GM23338 (cell line): ENCODE data around the gene PAPOLB. TPM values are rescaled to one million over a fixed set of nuclear protein-coding genes. Genes with fewer than 3 reads are reported as not detected.

ENCODE experiments used
- ATAC-seq: fragments of 200-7000 bp; cut with Tn5 transposase; 3 replicates; pipeline ENCODE4 v1.9.1; 2020
- DNase-seq: peaks from one replicate; pipeline ENCODE4 v3.0.0-alpha.2; 2015; ENCODE audit warnings: low spot score
- H2AFZ ChIP-seq: fragments of 200-600 bp; sonication (generic); 2 replicates; pipeline ENCODE4 v1.8.0; 2016; ENCODE audit warnings: antibody characterized with exemption, mild to moderate bottlenecking, moderate library complexity
- H3F3A ChIP-seq: fragments of 200-600 bp; sonication (generic); replicated peaks from 2 replicates; pipeline ENCODE4 v1.8.0; 2017; ENCODE audit warnings: antibody characterized with exemption, mixed run types, low read depth
- H3K27ac ChIP-seq: fragments of 200-600 bp; sonication (generic); 2 replicates; pipeline ENCODE4 v1.6.1; 2016; ENCODE audit warnings: low read depth
- H3K27me3 ChIP-seq: fragments of 200-600 bp; sonication (generic); 2 replicates; pipeline ENCODE4 v1.8.0; 2016; ENCODE audit warnings: mild to moderate bottlenecking, mixed run types, moderate library complexity; ENCODE audit not compliant: insufficient read depth
- H3K36me3 ChIP-seq: fragments of 200-600 bp; sonication (generic); 2 replicates; pipeline ENCODE4 v1.8.0; 2016; ENCODE audit warnings: mild to moderate bottlenecking; ENCODE audit not compliant: insufficient read depth
- H3K4me1 ChIP-seq: fragments of 200-600 bp; sonication (generic); 2 replicates; pipeline ENCODE4 v1.8.0; 2016; ENCODE audit warnings: mild to moderate bottlenecking, moderate library complexity; ENCODE audit not compliant: insufficient read depth
- H3K4me2 ChIP-seq: fragments of 200-600 bp; sonication (generic); 2 replicates; pipeline ENCODE4 v1.7.1; 2017; ENCODE audit warnings: mixed run types
- H3K4me3 ChIP-seq: fragments of 200-600 bp; sonication (generic); 2 replicates; pipeline ENCODE4 v1.6.1; 2016; ENCODE audit warnings: mixed run types
- H3K79me2 ChIP-seq: fragments of 200-600 bp; sonication (generic); replicated peaks from 2 replicates; pipeline ENCODE4 v1.8.0; 2017; ENCODE audit warnings: mild to moderate bottlenecking; ENCODE audit not compliant: insufficient read depth
- H3K9me2 ChIP-seq: fragments of 200-600 bp; sonication (generic); 2 replicates; pipeline ENCODE4 v1.8.0; 2017; ENCODE audit not compliant: insufficient read depth
- H4K20me1 ChIP-seq: fragments of 200-600 bp; sonication (generic); replicated peaks from 2 replicates; pipeline ENCODE4 v1.8.0; 2017; ENCODE audit warnings: mild to moderate bottlenecking; ENCODE audit not compliant: insufficient read depth
- H3K27ac Mint-ChIP-seq: 2 replicates; pipeline ENCODE4 v1.8.0; 2020; ENCODE audit warnings: inconsistent platforms, mild to moderate bottlenecking, moderate library complexity, mixed read lengths
- H3K27me3 Mint-ChIP-seq: 3 replicates; pipeline ENCODE4 v1.8.0; 2022; ENCODE audit warnings: low read depth, mild to moderate bottlenecking, moderate library complexity, mixed read lengths, inconsistent platforms; ENCODE audit not compliant: insufficient read depth, poor library complexity
- H3K36me3 Mint-ChIP-seq: 3 replicates; pipeline ENCODE4 v1.8.0; 2021; ENCODE audit warnings: low read depth, mild to moderate bottlenecking, inconsistent platforms, moderate library complexity, mixed read lengths
- H3K4me1 Mint-ChIP-seq: 3 replicates; pipeline ENCODE4 v1.8.0; 2020; ENCODE audit warnings: mild to moderate bottlenecking, inconsistent platforms, mixed read lengths
- H3K4me3 Mint-ChIP-seq: 3 replicates; pipeline ENCODE4 v1.8.0; 2021; ENCODE audit warnings: moderate library complexity, mild to moderate bottlenecking, inconsistent platforms, mixed read lengths
- H3K9me3 Mint-ChIP-seq: 3 replicates; pipeline ENCODE4 v1.8.0; 2020; ENCODE audit warnings: moderate library complexity, mild to moderate bottlenecking, inconsistent platforms, mixed read lengths
- CREB1 ChIP-seq: fragments of 250-450 bp; sonication (Bioruptor Pico); IDR thresholded peaks from 2 replicates; pipeline ENCODE4 v1.5.0; 2020; ENCODE audit warnings: low read depth, mild to moderate bottlenecking, moderate library complexity
- CTCF ChIP-seq, 2 experiments: fragments of 200-600 bp in 1 of 2; sonication (generic) in 1 of 2; conservative IDR thresholded peaks; 2 replicates each; pipeline versions ENCODE4 v1.5.1 to v1.6.1; 2016 to 2017; ENCODE audit warnings: antibody characterized with exemption in 2 of 2, low read depth in 2 of 2, mild to moderate bottlenecking in 2 of 2, moderate library complexity in 1 of 2
- ETS1 ChIP-seq: IDR thresholded peaks from 2 replicates; pipeline ENCODE4 v1.6.1; 2016; ENCODE audit warnings: antibody characterized with exemption
- EZH2 ChIP-seq: fragments of 200-600 bp; sonication (generic); IDR thresholded peaks from one replicate; pipeline ENCODE4 v1.8.0; 2017; ENCODE audit warnings: antibody characterized with exemption, mild to moderate bottlenecking, low read depth; ENCODE audit not compliant: unreplicated experiment
- EZH2phosphoT487 ChIP-seq: fragments of 200-600 bp; sonication (generic); IDR thresholded peaks from one replicate; pipeline ENCODE4 v1.8.1; 2018; ENCODE audit warnings: antibody characterized with exemption; ENCODE audit not compliant: unreplicated experiment
- JUNB ChIP-seq: IDR thresholded peaks from one replicate; pipeline ENCODE4 v1.6.1; 2016; ENCODE audit warnings: antibody characterized with exemption; ENCODE audit not compliant: unreplicated experiment
- NANOG ChIP-seq: IDR thresholded peaks from 2 replicates; pipeline ENCODE4 v1.6.1; 2016; ENCODE audit warnings: antibody characterized with exemption, borderline replicate concordance
- POLR2AphosphoS5 ChIP-seq: IDR thresholded peaks from 2 replicates; pipeline ENCODE4 v1.6.1; 2016; ENCODE audit warnings: antibody characterized with exemption, low read depth
- REST ChIP-seq: IDR thresholded peaks from one replicate; pipeline ENCODE4 v1.6.1; 2018; ENCODE audit warnings: antibody characterized with exemption; ENCODE audit not compliant: unreplicated experiment
- STAT1 ChIP-seq: IDR thresholded peaks from one replicate; pipeline ENCODE4 v1.6.1; 2016; ENCODE audit warnings: antibody characterized with exemption; ENCODE audit not compliant: unreplicated experiment
- ZNF114 ChIP-seq: fragments of 250-450 bp; sonication (Bioruptor Pico); IDR thresholded peaks from 2 replicates; pipeline ENCODE4 v1.5.0; 2020; ENCODE audit warnings: mild to moderate bottlenecking, moderate library complexity
- ZNF331 ChIP-seq: fragments of 250-450 bp; sonication (Bioruptor Pico); IDR thresholded peaks from 2 replicates; pipeline ENCODE4 v1.5.0; 2020; ENCODE audit warnings: low read depth, mild to moderate bottlenecking, moderate library complexity
- ZNF462 ChIP-seq: fragments of 250-450 bp; sonication (Bioruptor Pico); IDR thresholded peaks from 2 replicates; pipeline ENCODE4 v1.5.0; 2020; ENCODE audit warnings: mild to moderate bottlenecking, moderate library complexity
- polyA plus RNA-seq: library from polyadenylated mRNA; unstranded; fragments of >200 nt; fragmentation: Nextera tagmentation; extraction: Ambion mirVana; gene quantifications from 2 replicates; pipeline ENCODE4 v1.2.1, GENCODE V29; 2016
- total RNA-seq: library from RNA; depleted of rRNA; stranded (reverse); fragments of >200 nt; shearing (Covaris generic); gene quantifications from 2 replicates; pipeline ENCODE4 v1.2.3, GENCODE V29; 2014

PAPOLB gene
- total and polyA plus RNA-seq, 2 experiments from 2014 or later = 0.08 to 0.42 TPM

GRCh38 chr7:4857189-4857588 lies 4.6 kb downstream of the PAPOLB start:
- H4K20me1 ChIP-seq = no peaks in the 10 kb centered on the region; the same call in 1 of the 2 replicates
- Mint-ChIP-seq H3K4me1 (no peaks in the 10 kb centered on the region), H3K27me3 (peaks cover 5% of the 10 kb centered on the region)

More at GRCh38 chr7:4857189-4857588, 4.6 kb downstream of the PAPOLB start:
- DNase-seq = no peak
- no peak for TF ChIP-seq NANOG
- TF ChIP-seq CREB1 = no peak
- TF ChIP-seq POLR2AphosphoS5 = no peak
- TF ChIP-seq ZNF331 (CRISPR knock-in tag) = no peak
- no peak for TF ChIP-seq REST
- no peak for TF ChIP-seq STAT1
- TF ChIP-seq JUNB = no peak
- no peak for TF ChIP-seq EZH2
- no peak for TF ChIP-seq ZNF462 (CRISPR knock-in tag)
- TF ChIP-seq ZNF114 (CRISPR knock-in tag) = no peak
- no peak for TF ChIP-seq ETS1
- no peak for TF ChIP-seq EZH2phosphoT487
- TF ChIP-seq CTCF (conservative IDR thresholded peaks at IDR 0.05; ENCODE audit: low read depth in 2 of 2) = no peak
- Histone ChIP-seq H3K36me3 (no peaks in the 10 kb centered on the region), H3K9me2 (no peaks in the 10 kb centered on the region), H3K79me2 (no peaks in the 10 kb centered on the region), H3K4me2 (no peak overlapping the region), H3F3A (no peaks in the 10 kb centered on the region), H3K4me3 (no peak overlapping the region), H3K27me3 (peaks cover 9% of the 10 kb centered on the region; the same call in 1 of the 2 replicates), H3K4me1 (no peaks in the 10 kb centered on the region), H2AFZ (no peak overlapping the region), H3K27ac (no peak overlapping the region)
- no peak for ATAC-seq
- Mint-ChIP-seq H3K27ac (no peak overlapping the region), H3K36me3 (no peaks in the 10 kb centered on the region), H3K9me3 (peaks cover 6% of the 10 kb centered on the region), H3K4me3 (no peak overlapping the region)
